SK-N-SH treated with all-trans-retinoic acid at 6 μM for 48 hours (cell line): ENCODE results near the gene BRF1.

ENCODE experiments used
- ATAC-seq: fragments of 200-7000 bp; cut with Tn5 transposase; 3 replicates; pipeline ENCODE4 v1.9.1; 2020; ENCODE audit warnings: mild to moderate bottlenecking, moderate library complexity
- ARNTL ChIP-seq: fragments of 450-650 bp; formaldehyde crosslinking; IDR thresholded peaks from 2 replicates; pipeline ENCODE4 v1.5.0; 2020; ENCODE audit warnings: low read depth, mild to moderate bottlenecking, moderate library complexity, borderline replicate concordance
- BACH2 ChIP-seq: fragments of 250-450 bp; sonication (Bioruptor Pico); IDR thresholded peaks from 2 replicates; pipeline ENCODE4 v1.9.0; 2021; ENCODE audit warnings: mild to moderate bottlenecking, borderline replicate concordance
- CREB5 ChIP-seq: fragments of 250-450 bp; sonication (Bioruptor Pico); IDR thresholded peaks from 2 replicates; pipeline ENCODE4 v1.5.1; 2020; ENCODE audit warnings: low read depth, mild to moderate bottlenecking, moderate library complexity
- CSDC2 ChIP-seq: fragments of 250-450 bp; sonication (Bioruptor Pico); IDR thresholded peaks from 2 replicates; pipeline ENCODE4 v1.5.0; 2020; ENCODE audit warnings: mild to moderate bottlenecking, moderate library complexity
- CSRNP3 ChIP-seq: fragments of 250-450 bp; sonication (Bioruptor Pico); IDR thresholded peaks from 2 replicates; pipeline ENCODE4 v1.5.1; 2021; ENCODE audit warnings: mild to moderate bottlenecking, moderate library complexity
- ESRRG ChIP-seq: fragments of 250-450 bp; sonication (Bioruptor Pico); IDR thresholded peaks from 2 replicates; pipeline ENCODE4 v1.6.1; 2021; ENCODE audit warnings: mild to moderate bottlenecking
- GLIS3 ChIP-seq: fragments of 250-450 bp; sonication (Bioruptor Pico); IDR thresholded peaks from 2 replicates; pipeline ENCODE4 v1.5.0; 2020; ENCODE audit warnings: mild to moderate bottlenecking, moderate library complexity
- ISL1 ChIP-seq: fragments of 250-450 bp; sonication (Bioruptor Pico); IDR thresholded peaks from 2 replicates; pipeline ENCODE4 v2.1.2; 2022; ENCODE audit warnings: mild to moderate bottlenecking, moderate library complexity
- OSR1 ChIP-seq: fragments of 250-450 bp; sonication (Bioruptor Pico); IDR thresholded peaks from 2 replicates; pipeline ENCODE4 v1.8.0; 2022; ENCODE audit warnings: moderate library complexity, mild to moderate bottlenecking, inconsistent platforms
- PATZ1 ChIP-seq: fragments of 250-450 bp; sonication (Bioruptor Pico); IDR thresholded peaks from 2 replicates; pipeline ENCODE4 v1.8.0; 2020; ENCODE audit warnings: mild to moderate bottlenecking, moderate library complexity, borderline replicate concordance
- POU6F1 ChIP-seq: fragments of 250-450 bp; sonication (Bioruptor Pico); IDR thresholded peaks from 2 replicates; pipeline ENCODE4 v1.8.0; 2021; ENCODE audit warnings: low read depth, mild to moderate bottlenecking, moderate library complexity, borderline replicate concordance
- PPARA ChIP-seq: fragments of 250-450 bp; sonication (Bioruptor Pico); IDR thresholded peaks from 2 replicates; pipeline ENCODE4 v1.5.0; 2020; ENCODE audit warnings: mild to moderate bottlenecking, borderline replicate concordance
- RARB ChIP-seq: fragments of 250-450 bp; sonication (Bioruptor Pico); IDR thresholded peaks from 2 replicates; pipeline ENCODE4 v1.8.0; 2021; ENCODE audit warnings: mild to moderate bottlenecking, moderate library complexity
- SNAI2 ChIP-seq: fragments of 250-450 bp; sonication (Bioruptor Pico); IDR thresholded peaks from 2 replicates; pipeline ENCODE4 v1.5.0; 2020; ENCODE audit warnings: mild to moderate bottlenecking, moderate library complexity
- TCF4 ChIP-seq: fragments of 250-450 bp; sonication (Bioruptor Pico); IDR thresholded peaks from 2 replicates; pipeline ENCODE4 v1.8.0; 2021; ENCODE audit warnings: mild to moderate bottlenecking, moderate library complexity, borderline replicate concordance
- TOX ChIP-seq: fragments of 250-450 bp; sonication (Bioruptor Pico); IDR thresholded peaks from 2 replicates; pipeline ENCODE4 v1.8.0; 2021; ENCODE audit warnings: mild to moderate bottlenecking, moderate library complexity, borderline replicate concordance
- TSHZ2 ChIP-seq: fragments of 250-450 bp; sonication (Bioruptor Pico); IDR thresholded peaks from 2 replicates; pipeline ENCODE4 v1.5.0; 2020; ENCODE audit warnings: mild to moderate bottlenecking, moderate library complexity
- ZC3H10 ChIP-seq: fragments of 250-450 bp; sonication (Bioruptor Pico); IDR thresholded peaks from 2 replicates; pipeline ENCODE4 v1.5.1; 2021; ENCODE audit warnings: mild to moderate bottlenecking, moderate library complexity
- ZFP3 ChIP-seq: fragments of 250-450 bp; sonication (Bioruptor Pico); IDR thresholded peaks from 2 replicates; pipeline ENCODE4 v1.5.0; 2020; ENCODE audit warnings: mild to moderate bottlenecking, moderate library complexity
- ZFP30 ChIP-seq: fragments of 450-650 bp; formaldehyde crosslinking; IDR thresholded peaks from 2 replicates; pipeline ENCODE4 v1.5.0; 2022; ENCODE audit warnings: mild to moderate bottlenecking, moderate library complexity
- ZNF565 ChIP-seq: fragments of 450-650 bp; formaldehyde crosslinking; conservative IDR thresholded peaks from 2 replicates; pipeline ENCODE4 v1.5.0; 2020; ENCODE audit warnings: low read depth, mild to moderate bottlenecking, moderate library complexity
- ZNF70 ChIP-seq: fragments of 450-650 bp; formaldehyde crosslinking; IDR thresholded peaks from 2 replicates; pipeline ENCODE4 v1.5.0; 2020; ENCODE audit warnings: mild to moderate bottlenecking, moderate library complexity
- ZNF8 ChIP-seq: fragments of 450-650 bp; formaldehyde crosslinking; IDR thresholded peaks from 2 replicates; pipeline ENCODE4 v1.5.0; 2020; ENCODE audit warnings: mild to moderate bottlenecking, moderate library complexity

BRF1 gene

GRCh38 chr14:105184461-105184860 is 116.3 kb downstream of the BRF1 start (continued):
- TF ChIP-seq TSHZ2 (CRISPR knock-in tag) = no peak
- TF ChIP-seq CSDC2 (CRISPR knock-in tag) = no peak
- no peak for TF ChIP-seq ZFP3 (CRISPR knock-in tag)
- TF ChIP-seq ZNF70 = no peak
- no peak for TF ChIP-seq ZC3H10
- no peak for TF ChIP-seq ZNF565
- TF ChIP-seq RARB (CRISPR knock-in tag) = no peak
- TF ChIP-seq BACH2 (CRISPR knock-in tag) = no peak
- TF ChIP-seq ZFP30 = no peak
- no peak for TF ChIP-seq CSRNP3 (CRISPR knock-in tag)

- ATAC-seq = no peak
- TF ChIP-seq ARNTL (CRISPR knock-in tag) (no peak), OSR1 (CRISPR knock-in tag) (no peak), BACH2 (CRISPR knock-in tag) (no peak), GLIS3 (CRISPR knock-in tag) (no peak), ZFP30 (no peak), TOX (CRISPR knock-in tag) (no peak), POU6F1 (no peak), PPARA (CRISPR knock-in tag) (no peak), CREB5 (CRISPR knock-in tag) (no peak), RARB (CRISPR knock-in tag) (no peak), ZNF8 (CRISPR knock-in tag) (no peak), ZC3H10 (no peak), TCF4 (CRISPR knock-in tag) (no peak), ZNF70 (no peak), ESRRG (CRISPR knock-in tag) (no peak), ISL1 (no peak)
Measured at GRCh38 chr14:105182296-105183020, 118.3 kb downstream of the BRF1 start.

GRCh38 chr14:105181549-105182295 is 119.1 kb downstream of the BRF1 start:
- ATAC-seq = no peak
- TF ChIP-seq POU6F1 (no peak), CSDC2 (CRISPR knock-in tag) (no peak), GLIS3 (CRISPR knock-in tag) (no peak), ZNF565 (no peak), SNAI2 (CRISPR knock-in tag) (no peak), ISL1 (no peak), ESRRG (CRISPR knock-in tag) (no peak), BACH2 (CRISPR knock-in tag) (no peak), RARB (CRISPR knock-in tag) (no peak), ZFP3 (CRISPR knock-in tag) (no peak), PPARA (CRISPR knock-in tag) (no peak), PATZ1 (CRISPR knock-in tag) (no peak), TOX (CRISPR knock-in tag) (no peak), ZNF8 (CRISPR knock-in tag) (no peak), ZC3H10 (no peak), CSRNP3 (CRISPR knock-in tag) (no peak), ZFP30 (no peak), ARNTL (CRISPR knock-in tag) (no peak)
